GM12878 (cell line): Measurements from ENCODE around the gene GABPA. TPM values are rescaled to one million over a fixed set of nuclear protein-coding genes. Genes with fewer than 3 reads are reported as not detected.

ENCODE experiments used
- ATAC-seq: fragments of 200-7000 bp; cut with Tn5 transposase; 3 replicates; pipeline ENCODE4 v1.9.1; 2020; ENCODE audit warnings: mild to moderate bottlenecking, moderate library complexity
- BruUV-seq: library from RNA; stranded (reverse); fragments of 400-500 nt; replicated peaks from 2 replicates; lab custom pipeline; 2021; lab: Mats Ljungman, UMichigan
- CTCF ChIA-PET: fragments of 300-600 bp; sonication (Branson Sonifier 250); formaldehyde crosslinking; extraction: SDS; loops from one replicate; lab custom pipeline; 2021; ENCODE audit warnings: inconsistent platforms; lab: Yijun Ruan, JAX
- POLR2A ChIA-PET: fragments of 350-600 bp; formaldehyde crosslinking; extraction: SDS; loops from one replicate; lab custom pipeline; 2021; ENCODE audit warnings: inconsistent platforms; lab: Charles Lee
- RAD21 ChIA-PET: fragments of 300-600 bp; sonication (Branson Sonifier 250); formaldehyde crosslinking; loops from one replicate; lab custom pipeline; 2023; ENCODE audit warnings: antibody characterized with exemption; ENCODE audit not compliant: unreplicated experiment; lab: Charles Lee
- SMC1A ChIA-PET: fragments of 300-600 bp; sonication (Branson Sonifier 250); formaldehyde crosslinking; loops from one replicate; lab custom pipeline; 2023; ENCODE audit not compliant: unreplicated experiment, uncharacterized antibody; lab: Charles Lee
- DNase-seq: peaks from one replicate; pipeline ENCODE4 v3.0.0-alpha.2; 2011; ENCODE audit warnings: low read depth, low spot score
- FAIRE-seq: peaks from 3 replicates; lab custom pipeline; 2011; peaks lifted over from hg19 to GRCh38; lab: Jason Lieb, UNC
- H2AFZ ChIP-seq: 2 replicates; pipeline ENCODE4 v1.6.0; 2011; ENCODE audit warnings: low read depth, low read length, control low read depth; ENCODE audit not compliant: control insufficient read depth
- H3K27ac ChIP-seq: 2 replicates; pipeline ENCODE4 v1.5.1; 2011; ENCODE audit warnings: control low read depth; ENCODE audit not compliant: control insufficient read depth, insufficient read depth
- H3K27me3 ChIP-seq, 2 experiments: replicated peaks in 1 of 2; 2 replicates each; pipeline versions ENCODE4 v1.6.0 to v1.6.1; 2011; ENCODE audit warnings: low read length in 1 of 2; ENCODE audit not compliant: control insufficient read depth in 2 of 2, insufficient read depth in 2 of 2
- H3K36me3 ChIP-seq, 2 experiments: 2 replicates each; pipeline ENCODE4 v1.5.1; 2011; ENCODE audit warnings: low read length in 1 of 2; ENCODE audit not compliant: control insufficient read depth in 2 of 2, insufficient read depth in 2 of 2
- H3K4me1 ChIP-seq: 2 replicates; pipeline ENCODE4 v1.6.1; 2011; ENCODE audit warnings: mild to moderate bottlenecking, low read length, moderate library complexity, mixed read lengths; ENCODE audit not compliant: control insufficient read depth, insufficient read depth
- H3K4me2 ChIP-seq: 2 replicates; pipeline ENCODE4 v1.6.0; 2011; ENCODE audit warnings: control low read depth; ENCODE audit not compliant: control insufficient read depth, insufficient read depth
- H3K4me3 ChIP-seq: fragments of 200-600 bp; sonication (generic); 2 replicates; pipeline ENCODE4 v1.5.1; 2016
- H3K79me2 ChIP-seq: 2 replicates; pipeline ENCODE4 v1.6.0; 2011; ENCODE audit warnings: low read length; ENCODE audit not compliant: control insufficient read depth, insufficient read depth
- H3K9ac ChIP-seq: 2 replicates; pipeline ENCODE4 v1.8.0; 2011; ENCODE audit warnings: low read length, control low read depth, mixed read lengths; ENCODE audit not compliant: control insufficient read depth, insufficient read depth
- H3K9me3 ChIP-seq: replicated peaks from 3 replicates; pipeline ENCODE4 v1.5.1; 2011; ENCODE audit warnings: mild to moderate bottlenecking, low read length; ENCODE audit not compliant: control insufficient read depth, insufficient read depth
- H4K20me1 ChIP-seq: 2 replicates; pipeline ENCODE4 v1.6.0; 2011; ENCODE audit not compliant: control insufficient read depth, insufficient read depth
- BRCA1 ChIP-seq: IDR thresholded peaks from 2 replicates; pipeline ENCODE4 v1.6.1; 2011; ENCODE audit warnings: low read depth, low read length, improper control_type of control experiment
- JUND ChIP-seq: IDR thresholded peaks from 2 replicates; pipeline ENCODE4 v1.6.1; 2012; ENCODE audit warnings: low read depth, mild to moderate bottlenecking, low read length, improper control_type of control experiment, moderate library complexity
- MAX ChIP-seq: IDR thresholded peaks from 2 replicates; pipeline ENCODE4 v1.6.1; 2012; ENCODE audit warnings: low read depth, low read length, improper control_type of control experiment
- POU2F2 ChIP-seq: IDR thresholded peaks from 3 replicates; pipeline ENCODE4 v1.6.1; 2011; ENCODE audit warnings: low read depth, mild to moderate bottlenecking, low read length, borderline replicate concordance
- USF2 ChIP-seq: IDR thresholded peaks from 2 replicates; pipeline ENCODE4 v1.6.1; 2011; ENCODE audit warnings: low read depth, low read length, improper control_type of control experiment, borderline replicate concordance
- ZNF207 ChIP-seq: fragments of 450-650 bp; IDR thresholded peaks from 2 replicates; pipeline ENCODE4 v1.6.1; 2014; ENCODE audit warnings: antibody characterized with exemption, mild to moderate bottlenecking, borderline replicate concordance
- WGBS: methylation state at CpG from one replicate; pipeline ENCODE4 v1.1.6; 2016; ENCODE audit warnings: low lambda C conversion rate; ENCODE audit not compliant: insufficient replicate concordance, insufficient coverage; ENCODE audit errors: missing lambda C conversion rate; 5-methylcytosine and 5-hydroxymethylcytosine counted together
- in situ Hi-C: fragments of 300-500 bp; cut with MboI; formaldehyde crosslinking; loops from 9 replicates; pipeline ENCODE4 v1.14.3; 2018; ENCODE audit warnings: mixed read lengths
- intact Hi-C: fragments of 100-400 bp; cut with micrococcal nuclease; formaldehyde crosslinking; loops from one replicate; pipeline ENCODE4 v1.14.2; 2022; ENCODE audit not compliant: unreplicated experiment
- polyA plus RNA-seq, 11 experiments: library from polyadenylated mRNA; depleted of rRNA in 4 of 11; unstranded in 6 of 11; stranded (reverse) in 5 of 11; fragments of >200 nt; fragmentation: Nextera tagmentation in 4 of 11; fragmentation: Illumina TruSeq in 1 of 11; extraction: Ambion mirVana in 4 of 11; extraction: Trizol in 1 of 11; gene quantifications; 1 replicate in 1 of 11; 2 replicates in 10 of 11; pipeline versions ENCODE4 v1.2.1 to v1.2.3, GENCODE V29; 2011 to 2016; ENCODE audit warnings: inconsistent platforms in 2 of 11, missing spikeins in 2 of 11, low read depth in 1 of 11
- total RNA-seq, 4 experiments: library from RNA; depleted of rRNA in 3 of 4; stranded (reverse); fragments of >200 nt in 3 of 4; fragmentation: Illumina TruSeq in 1 of 4; extraction: Trizol in 1 of 4; gene quantifications; 2 replicates each; pipeline versions ENCODE4 v1.2.1 to v1.2.3, GENCODE V29; 2013 to 2021
- TF ChIP-seq, protein P1 (sequence below): IDR thresholded peaks from 2 replicates; pipeline ENCODE4 v1.6.1; 2012; ENCODE audit warnings: mild to moderate bottlenecking, low read depth, low read length
- TF ChIP-seq, protein P2 (sequence below): fragments of 450-650 bp; IDR thresholded peaks from 2 replicates; pipeline ENCODE4 v1.6.1; 2018; ENCODE audit warnings: mild to moderate bottlenecking, low read depth, moderate library complexity; ENCODE audit not compliant: partially characterized antibody
- TF ChIP-seq, protein P3 (sequence below), 3 experiments: IDR thresholded peaks in 2 of 3; conservative IDR thresholded peaks in 1 of 3; 2 replicates each; pipeline ENCODE4 v1.5.1; 2011; ENCODE audit warnings: low read depth in 3 of 3, low read length in 3 of 3, mild to moderate bottlenecking in 3 of 3, control low read depth in 2 of 3, moderate library complexity in 2 of 3, inconsistent platforms in 1 of 3, mixed read lengths in 1 of 3; ENCODE audit not compliant: control insufficient read depth in 2 of 3, insufficient read depth in 1 of 3; ENCODE audit errors: extremely low read depth in 1 of 3

GABPA gene
- total and polyA plus RNA-seq, 10 of the 15 experiments (the other 5 are each of a cell fraction or from before 2014, with no cell fraction given): 7.6 to 25.6 (median 22.9) TPM

DNA sequence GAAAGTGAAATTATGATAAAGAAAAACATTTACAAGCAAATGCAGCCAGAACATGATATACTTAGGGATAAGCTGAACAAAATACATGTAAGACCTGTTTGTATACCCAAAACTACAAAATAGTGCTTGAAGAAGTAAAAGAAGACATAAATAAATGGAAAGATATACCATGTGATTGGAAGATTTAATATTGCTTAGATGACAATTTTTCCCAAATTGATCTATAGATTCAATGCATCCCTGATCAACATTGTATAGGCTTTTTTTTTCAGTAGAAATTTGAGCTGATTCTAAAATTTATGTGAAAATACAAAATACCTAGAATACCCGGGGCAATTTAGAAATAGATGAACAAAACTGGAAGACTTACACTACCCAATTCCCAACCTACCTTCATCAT, 76.4 kb downstream of the GABPA start (continued):
- TF ChIP-seq BRCA1 (no peak), USF2 (no peak), JUND (no peak)

- no peaks in the 10 kb centered on the region for H3K79me2 ChIP-seq
- in situ Hi-C loops (no loop called here), intact Hi-C loops (no loop called here)
- BruUV-seq: no TSS peak
- CTCF ChIA-PET: interaction anchor here (1.7 kb wide), 1 partner anchor 12 kb away, joined by 5 read pairs; no protein-coding TSS in a partner anchor
- ATAC-seq: no peak
- H3K9me3 ChIP-seq: no peaks in the 10 kb centered on the region
- POLR2A ChIA-PET: no interaction called here
- no peaks in the 10 kb centered on the region for H4K20me1 ChIP-seq
- FAIRE-seq: no peak
- H3K4me2 ChIP-seq: no peak overlapping the region
- SMC1A ChIA-PET: no interaction called here
- H3K9ac ChIP-seq: no peak overlapping the region
- H3K4me1 ChIP-seq: no peaks in the 10 kb centered on the region
- 53% methylated on average over 1 of the region's 1 CpG for WGBS
- TF ChIP-seq, protein P1, sequence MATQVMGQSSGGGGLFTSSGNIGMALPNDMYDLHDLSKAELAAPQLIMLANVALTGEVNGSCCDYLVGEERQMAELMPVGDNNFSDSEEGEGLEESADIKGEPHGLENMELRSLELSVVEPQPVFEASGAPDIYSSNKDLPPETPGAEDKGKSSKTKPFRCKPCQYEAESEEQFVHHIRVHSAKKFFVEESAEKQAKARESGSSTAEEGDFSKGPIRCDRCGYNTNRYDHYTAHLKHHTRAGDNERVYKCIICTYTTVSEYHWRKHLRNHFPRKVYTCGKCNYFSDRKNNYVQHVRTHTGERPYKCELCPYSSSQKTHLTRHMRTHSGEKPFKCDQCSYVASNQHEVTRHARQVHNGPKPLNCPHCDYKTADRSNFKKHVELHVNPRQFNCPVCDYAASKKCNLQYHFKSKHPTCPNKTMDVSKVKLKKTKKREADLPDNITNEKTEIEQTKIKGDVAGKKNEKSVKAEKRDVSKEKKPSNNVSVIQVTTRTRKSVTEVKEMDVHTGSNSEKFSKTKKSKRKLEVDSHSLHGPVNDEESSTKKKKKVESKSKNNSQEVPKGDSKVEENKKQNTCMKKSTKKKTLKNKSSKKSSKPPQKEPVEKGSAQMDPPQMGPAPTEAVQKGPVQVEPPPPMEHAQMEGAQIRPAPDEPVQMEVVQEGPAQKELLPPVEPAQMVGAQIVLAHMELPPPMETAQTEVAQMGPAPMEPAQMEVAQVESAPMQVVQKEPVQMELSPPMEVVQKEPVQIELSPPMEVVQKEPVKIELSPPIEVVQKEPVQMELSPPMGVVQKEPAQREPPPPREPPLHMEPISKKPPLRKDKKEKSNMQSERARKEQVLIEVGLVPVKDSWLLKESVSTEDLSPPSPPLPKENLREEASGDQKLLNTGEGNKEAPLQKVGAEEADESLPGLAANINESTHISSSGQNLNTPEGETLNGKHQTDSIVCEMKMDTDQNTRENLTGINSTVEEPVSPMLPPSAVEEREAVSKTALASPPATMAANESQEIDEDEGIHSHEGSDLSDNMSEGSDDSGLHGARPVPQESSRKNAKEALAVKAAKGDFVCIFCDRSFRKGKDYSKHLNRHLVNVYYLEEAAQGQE: no peak
- TF ChIP-seq, protein P2, sequence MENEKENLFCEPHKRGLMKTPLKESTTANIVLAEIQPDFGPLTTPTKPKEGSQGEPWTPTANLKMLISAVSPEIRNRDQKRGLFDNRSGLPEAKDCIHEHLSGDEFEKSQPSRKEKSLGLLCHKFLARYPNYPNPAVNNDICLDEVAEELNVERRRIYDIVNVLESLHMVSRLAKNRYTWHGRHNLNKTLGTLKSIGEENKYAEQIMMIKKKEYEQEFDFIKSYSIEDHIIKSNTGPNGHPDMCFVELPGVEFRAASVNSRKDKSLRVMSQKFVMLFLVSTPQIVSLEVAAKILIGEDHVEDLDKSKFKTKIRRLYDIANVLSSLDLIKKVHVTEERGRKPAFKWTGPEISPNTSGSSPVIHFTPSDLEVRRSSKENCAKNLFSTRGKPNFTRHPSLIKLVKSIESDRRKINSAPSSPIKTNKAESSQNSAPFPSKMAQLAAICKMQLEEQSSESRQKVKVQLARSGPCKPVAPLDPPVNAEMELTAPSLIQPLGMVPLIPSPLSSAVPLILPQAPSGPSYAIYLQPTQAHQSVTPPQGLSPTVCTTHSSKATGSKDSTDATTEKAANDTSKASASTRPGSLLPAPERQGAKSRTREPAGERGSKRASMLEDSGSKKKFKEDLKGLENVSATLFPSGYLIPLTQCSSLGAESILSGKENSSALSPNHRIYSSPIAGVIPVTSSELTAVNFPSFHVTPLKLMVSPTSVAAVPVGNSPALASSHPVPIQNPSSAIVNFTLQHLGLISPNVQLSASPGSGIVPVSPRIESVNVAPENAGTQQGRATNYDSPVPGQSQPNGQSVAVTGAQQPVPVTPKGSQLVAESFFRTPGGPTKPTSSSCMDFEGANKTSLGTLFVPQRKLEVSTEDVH: no peak
- TF ChIP-seq, protein P3, sequence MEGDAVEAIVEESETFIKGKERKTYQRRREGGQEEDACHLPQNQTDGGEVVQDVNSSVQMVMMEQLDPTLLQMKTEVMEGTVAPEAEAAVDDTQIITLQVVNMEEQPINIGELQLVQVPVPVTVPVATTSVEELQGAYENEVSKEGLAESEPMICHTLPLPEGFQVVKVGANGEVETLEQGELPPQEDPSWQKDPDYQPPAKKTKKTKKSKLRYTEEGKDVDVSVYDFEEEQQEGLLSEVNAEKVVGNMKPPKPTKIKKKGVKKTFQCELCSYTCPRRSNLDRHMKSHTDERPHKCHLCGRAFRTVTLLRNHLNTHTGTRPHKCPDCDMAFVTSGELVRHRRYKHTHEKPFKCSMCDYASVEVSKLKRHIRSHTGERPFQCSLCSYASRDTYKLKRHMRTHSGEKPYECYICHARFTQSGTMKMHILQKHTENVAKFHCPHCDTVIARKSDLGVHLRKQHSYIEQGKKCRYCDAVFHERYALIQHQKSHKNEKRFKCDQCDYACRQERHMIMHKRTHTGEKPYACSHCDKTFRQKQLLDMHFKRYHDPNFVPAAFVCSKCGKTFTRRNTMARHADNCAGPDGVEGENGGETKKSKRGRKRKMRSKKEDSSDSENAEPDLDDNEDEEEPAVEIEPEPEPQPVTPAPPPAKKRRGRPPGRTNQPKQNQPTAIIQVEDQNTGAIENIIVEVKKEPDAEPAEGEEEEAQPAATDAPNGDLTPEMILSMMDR (IDR thresholded peaks at IDR 0.05 in 2 of 3, conservative IDR thresholded peaks at IDR 0.05 in 1 of 3; ENCODE audit: control insufficient read depth in 2 of 3, extremely low read depth in 1 of 3, insufficient read depth in 1 of 3, low read depth in 3 of 3, low read length in 3 of 3): no peak
- TF ChIP-seq POU2F2 (no peak), ZNF207 (no peak), MAX (no peak)
- RAD21 ChIA-PET: no interaction called here
- no peaks in the 10 kb centered on the region for H3K27me3 ChIP-seq
- no peak overlapping the region for H3K27ac ChIP-seq
- no peaks in the 10 kb centered on the region for H3K36me3 ChIP-seq
- DNase-seq: no peak
- H2AFZ ChIP-seq: no peak overlapping the region
- H3K4me3 ChIP-seq: no peak overlapping the region
Measured at GRCh38 chr21:25813917-25814316, 79.1 kb downstream of the GABPA start.
